Posterior cingulate gyrus (tissue), 11 donors: ENCODE data around the gene FANCC.
A peak's percentile ranks its signal among the peaks of the same experiment; 100 is the strongest.
"Not testable (repeated sequence)": the region's sequence is repeated elsewhere in the genome, so short reads cannot be mapped to it uniquely, and the experiment has no call there.

Experiments used
- DNase-seq, 10 donors: peaks; one replicate each; pipeline versions ENCODE4 v3.0.0 to v3.0.0-alpha.2; 2020 to 2021; ENCODE audit warnings: mixed read lengths in 3 of 10
- intact Hi-C: fragments of 100-400 bp; cut with DNase I; formaldehyde crosslinking; loops from one replicate; pipeline ENCODE4 v1.15.1; 2023

Gene FANCC

DNA sequence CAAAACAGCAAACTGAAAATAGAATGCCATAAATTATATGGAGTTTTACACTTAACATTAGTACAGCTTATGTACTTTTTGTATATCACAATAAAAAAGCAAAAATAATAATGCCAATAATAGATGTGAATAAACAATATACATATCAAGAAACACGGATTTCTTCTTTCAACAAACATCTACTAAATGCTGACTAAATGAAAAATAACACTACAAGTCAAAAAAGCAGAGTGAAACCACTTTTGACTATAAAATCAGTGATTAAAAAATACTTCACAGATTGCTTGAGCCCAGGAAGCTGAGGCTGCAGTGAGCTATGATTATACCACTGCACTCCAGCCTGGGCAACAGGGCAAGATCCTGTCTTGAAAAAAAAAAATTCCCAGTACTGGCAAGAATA is 32.2 kb downstream of the FANCC start:
- intact Hi-C loops: no loop called here
- DNase-seq: no peak

DNA sequence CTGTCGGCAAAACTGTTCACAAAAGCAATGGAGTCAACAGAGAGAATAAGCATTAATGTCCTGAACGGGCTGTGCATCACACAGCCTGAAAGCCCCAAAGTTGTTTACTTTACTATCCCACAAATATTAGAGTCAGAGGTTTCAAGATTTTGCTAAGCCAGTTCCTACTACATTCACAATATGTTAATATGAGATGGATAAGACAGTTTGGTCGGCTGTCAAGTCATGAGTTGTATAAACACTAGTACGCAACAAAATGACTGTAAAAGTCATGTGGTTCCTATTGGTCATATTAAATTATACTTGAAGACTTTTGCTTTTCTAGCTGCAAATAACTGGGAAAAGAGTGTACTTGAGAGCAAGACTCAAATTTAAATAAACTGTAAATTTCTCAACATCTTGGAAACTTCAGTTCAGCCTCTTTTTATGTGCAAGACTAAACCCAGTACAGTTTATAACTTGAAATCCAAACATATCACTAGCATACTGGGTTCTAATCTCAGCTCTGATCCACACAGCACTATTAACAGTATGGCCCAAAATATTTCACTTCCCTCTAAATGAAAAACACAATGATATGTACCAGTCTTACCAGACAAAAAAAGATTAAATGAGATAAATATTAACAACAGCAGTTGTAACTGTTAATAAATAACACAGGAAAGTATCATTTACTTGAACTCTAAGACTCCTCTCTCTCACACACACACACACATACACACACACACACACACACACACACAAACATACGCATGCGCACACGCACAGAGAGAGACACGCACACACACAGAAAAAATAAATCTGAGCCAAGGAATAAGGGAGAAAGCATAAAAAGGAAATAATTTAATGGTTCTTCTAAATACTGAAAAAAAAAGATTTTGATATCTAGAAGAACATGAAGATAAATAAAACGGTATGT is 33.1 kb downstream of the FANCC start:
- DNase-seq: no peak
- intact Hi-C loops: no loop called here

DNA sequence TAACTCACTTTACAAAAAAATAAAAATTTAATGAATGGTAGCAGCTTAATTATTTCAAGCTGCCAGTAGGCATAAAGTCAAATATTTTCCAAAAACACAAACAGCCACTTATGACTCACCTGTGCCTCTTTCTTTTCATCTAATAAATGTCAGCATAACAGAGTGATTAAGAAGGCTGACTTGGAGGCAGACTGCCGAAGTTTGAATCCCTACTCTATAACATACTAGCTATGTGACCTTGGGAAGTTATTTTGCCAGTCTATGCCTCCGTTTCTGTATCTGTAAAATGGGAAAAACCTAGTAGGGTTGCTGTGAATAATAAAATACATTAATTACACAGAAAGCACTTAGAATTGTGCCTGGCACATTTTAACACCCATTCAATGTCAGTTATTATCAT is 33.8 kb downstream of the FANCC start:
- intact Hi-C loops: no loop called here
- DNase-seq: no peak

DNA sequence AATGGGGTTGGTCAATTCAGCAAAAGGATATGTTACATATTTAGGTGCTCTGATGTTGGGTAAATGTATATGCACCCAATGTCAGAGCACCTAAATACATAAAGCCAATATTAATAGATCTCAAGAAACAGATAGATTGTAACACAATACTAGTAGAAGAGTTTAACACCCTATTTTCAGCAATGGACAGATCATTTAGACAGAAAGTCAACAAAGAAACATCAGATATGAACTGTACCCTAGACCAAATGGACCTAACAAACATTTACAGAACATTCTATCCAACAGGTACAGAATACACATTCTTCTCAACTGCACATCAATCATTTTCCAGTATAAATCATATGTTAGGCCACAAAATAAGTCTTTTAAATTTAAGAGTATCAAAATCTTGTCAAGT is 35.2 kb downstream of the FANCC start:
- DNase-seq: no peak
- intact Hi-C loops: no loop called here

DNA sequence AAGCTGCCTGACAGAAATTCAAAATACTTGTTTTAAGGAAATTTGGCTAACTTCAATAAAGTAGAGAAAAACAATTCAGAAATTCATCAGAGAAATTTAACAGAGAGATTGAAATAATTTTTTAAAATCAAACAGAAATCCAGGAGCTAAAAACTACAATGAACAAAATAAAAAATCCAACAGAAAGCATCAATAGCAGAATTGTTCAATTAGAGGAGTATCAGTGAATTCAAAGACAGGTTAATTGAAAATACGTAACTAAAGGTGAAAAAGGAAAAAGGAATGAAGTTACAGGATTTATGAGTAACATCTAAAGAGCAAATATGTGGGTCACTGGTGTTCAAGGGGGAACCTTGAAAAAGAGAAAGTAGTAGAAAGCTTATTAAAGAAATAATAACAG is 36.8 kb downstream of the FANCC start:
- DNase-seq: no peak

DNA sequence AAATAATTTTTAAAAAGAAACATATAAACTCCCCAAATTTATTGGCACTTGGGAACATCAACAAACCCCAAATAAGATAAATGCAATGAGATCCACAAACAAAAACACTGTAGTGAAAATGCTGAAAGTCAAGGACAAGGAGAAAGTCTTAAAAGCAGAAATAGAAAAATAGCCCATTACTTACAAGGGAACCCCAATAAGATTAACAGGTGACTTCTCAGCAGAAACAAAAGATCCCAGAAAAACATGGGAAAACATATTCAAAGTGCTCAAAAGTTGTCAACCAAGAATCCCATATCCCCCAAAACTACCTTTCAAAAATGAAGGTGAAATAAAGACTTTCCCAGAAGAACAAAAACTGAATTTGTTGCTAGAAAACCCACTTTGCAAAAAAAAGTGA is 40.0 kb downstream of the FANCC start:
- intact Hi-C loops: no loop called here
- no peak for DNase-seq

More for the DNA sequence above, 36.8 kb downstream of the FANCC start:
- intact Hi-C loops: no loop called here

DNA sequence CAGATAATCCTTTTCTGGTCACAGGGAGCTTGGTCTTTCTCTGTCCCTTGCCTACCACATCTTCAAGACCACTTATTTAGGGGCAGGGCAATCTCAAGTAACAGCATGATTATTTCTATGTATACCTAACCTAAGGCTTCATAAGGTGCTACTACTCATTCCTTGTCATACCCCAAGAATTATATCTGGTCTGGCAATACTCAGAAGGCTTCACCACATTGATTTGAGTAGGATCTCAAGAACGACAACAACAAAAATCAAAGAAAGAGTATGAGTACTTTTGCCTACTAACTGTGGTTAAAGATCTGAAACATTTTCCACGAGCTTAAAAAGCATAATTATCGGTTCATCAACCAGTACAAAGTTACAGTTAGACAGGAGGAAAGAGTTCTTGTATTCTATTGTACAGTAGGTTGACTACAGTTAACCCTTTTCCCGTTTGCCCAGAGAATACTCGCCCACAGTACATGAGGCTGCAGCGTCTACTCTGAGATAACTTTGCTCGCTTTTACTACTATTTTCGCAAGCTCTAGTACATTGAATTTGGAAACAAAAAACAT is 41.0 kb downstream of the FANCC start:
- intact Hi-C loops: no loop called here
- DNase-seq: no peak

DNA sequence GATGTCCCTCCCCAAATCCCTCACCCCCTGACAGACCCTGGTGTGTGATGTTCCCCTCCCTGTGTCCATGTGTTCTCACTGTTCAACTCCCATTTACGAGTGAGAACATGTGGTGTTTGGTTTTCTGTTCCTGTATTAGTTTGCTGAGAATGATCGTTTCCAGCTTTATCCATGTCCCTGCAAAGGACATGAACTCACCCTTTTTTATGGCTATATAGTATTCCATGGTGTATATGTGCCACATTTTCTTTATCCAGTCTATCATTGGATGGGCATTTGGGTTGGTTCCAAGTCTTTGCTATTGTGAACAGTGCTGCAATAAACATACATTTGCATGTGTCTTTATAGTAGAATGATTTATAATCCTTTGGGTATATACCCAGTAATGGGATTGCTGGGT is 43.3 kb downstream of the FANCC start:
- DNase-seq, intact Hi-C loops: not testable (repeated sequence)

DNA sequence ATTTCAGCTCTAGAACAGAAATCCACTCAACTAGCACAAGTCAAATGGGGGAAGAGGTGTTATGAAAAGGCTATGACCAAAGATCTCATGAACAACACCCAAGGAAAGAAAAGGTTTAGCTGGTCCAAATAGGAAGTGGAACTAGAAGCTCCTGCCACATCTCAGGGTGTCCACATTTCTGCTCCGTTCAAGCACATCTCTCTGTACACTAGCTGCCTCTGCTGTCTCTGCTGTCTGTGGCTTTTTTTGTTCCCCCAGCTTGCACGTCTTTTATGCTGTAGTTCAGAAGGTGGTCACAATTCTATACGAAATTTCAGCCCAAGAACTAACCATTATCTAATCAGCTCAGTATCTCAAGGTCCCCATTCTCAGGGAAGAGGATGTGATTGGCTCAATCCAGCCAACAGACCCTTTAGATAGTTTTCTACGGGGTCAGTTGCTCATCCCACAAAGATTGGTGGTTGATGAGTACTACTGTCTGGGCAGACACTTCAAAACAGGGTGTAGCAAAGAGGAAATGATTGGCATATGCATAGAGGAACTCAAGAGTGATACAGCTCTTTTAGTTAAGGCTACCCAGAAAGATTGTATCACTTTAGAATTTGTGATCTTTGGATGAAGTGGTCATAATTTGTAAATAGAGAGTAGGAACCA is 44.0 kb downstream of the FANCC start:
- DNase-seq: no peak
- intact Hi-C loops: no loop called here

DNA sequence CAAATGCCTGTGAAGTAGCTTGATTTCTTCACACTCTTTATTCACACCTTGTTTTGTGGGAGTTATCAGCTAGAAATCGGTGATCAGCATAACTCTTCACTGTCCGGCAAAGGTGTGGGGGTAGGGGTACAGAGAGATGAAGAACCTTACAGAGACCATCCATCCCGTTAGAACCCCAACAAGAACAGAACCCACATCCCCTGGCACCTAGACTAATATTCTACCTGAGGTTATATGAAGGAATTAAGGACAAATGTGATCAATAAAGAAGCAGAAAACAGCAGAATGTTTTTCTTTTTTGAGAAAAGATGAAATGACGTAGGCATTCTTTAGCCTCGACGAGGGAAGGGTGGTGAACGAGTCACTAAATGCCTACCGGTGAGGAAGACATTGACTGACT is 44.7 kb downstream of the FANCC start:
- intact Hi-C loops: no loop called here
- DNase-seq: no peak

DNA sequence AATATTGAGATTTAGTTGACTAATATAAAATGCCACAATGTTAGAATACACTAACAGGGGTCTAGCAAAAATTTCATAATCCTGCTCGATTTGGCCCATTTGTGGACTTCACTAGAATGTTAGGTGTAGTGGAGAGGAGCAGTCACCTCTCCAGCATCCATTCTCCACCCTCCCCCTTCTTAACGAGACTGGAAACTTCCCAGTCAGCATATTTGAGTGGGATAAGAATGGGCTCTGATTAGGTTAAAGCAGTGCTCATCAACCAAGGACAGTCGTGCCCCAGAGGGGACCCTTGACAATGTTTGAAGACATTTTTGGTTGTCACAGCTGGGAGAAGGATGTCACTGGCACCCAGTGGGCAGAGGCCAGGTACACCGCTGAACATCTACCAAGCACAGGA is 46.7 kb downstream of the FANCC start:
- intact Hi-C loops: no loop called here
- DNase-seq: no peak

DNA sequence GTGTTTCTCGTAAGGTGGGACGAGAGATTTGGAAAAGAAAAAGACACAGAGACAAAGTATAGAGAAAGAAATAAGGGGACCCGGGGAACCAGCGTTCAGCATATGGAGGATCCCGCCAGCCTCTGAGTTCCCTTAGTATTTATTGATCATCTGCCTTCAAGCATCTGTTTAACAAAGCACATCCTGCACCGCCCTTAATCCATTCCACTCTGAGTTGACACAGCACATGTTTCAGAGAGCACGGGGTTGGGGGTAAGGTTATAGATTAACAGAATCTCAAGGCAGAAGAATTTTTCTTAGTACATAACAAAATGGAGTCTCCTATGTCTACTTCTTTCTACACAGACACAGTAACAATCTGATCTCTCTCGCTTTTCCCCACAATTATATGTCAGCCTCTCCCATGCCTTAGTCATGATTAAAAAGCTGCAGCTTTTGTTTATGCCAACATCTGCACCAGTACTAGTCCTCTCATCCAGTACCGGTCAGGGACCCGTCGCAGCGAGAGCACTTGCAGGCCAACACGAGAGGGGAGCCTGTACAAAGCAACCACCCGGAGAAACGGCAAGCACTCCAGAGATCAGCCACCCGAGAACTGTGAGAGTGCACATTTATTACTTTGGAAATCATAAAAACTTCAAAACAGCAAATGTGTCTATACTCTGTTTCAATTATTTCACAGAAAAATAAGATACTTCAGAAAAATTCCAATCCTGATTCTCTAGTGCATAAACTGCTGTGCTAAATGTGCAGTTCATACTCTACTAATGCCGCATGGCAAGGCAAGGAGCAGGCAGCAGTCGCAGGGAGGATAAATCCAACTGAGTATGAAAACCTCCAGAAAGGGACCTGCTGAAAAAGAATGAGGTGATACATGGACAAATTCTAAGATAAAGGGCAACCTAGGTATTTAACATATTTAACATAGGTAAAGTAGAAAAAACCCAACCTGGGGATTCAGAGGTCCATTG is 47.4 kb downstream of the FANCC start:
- intact Hi-C loops: loop anchor here (10.0 kb wide), 1 partner anchor 605 kb away; no protein-coding TSS in a partner anchor
- peak in 1 of 10 donors; percentile 76 for DNase-seq

DNA sequence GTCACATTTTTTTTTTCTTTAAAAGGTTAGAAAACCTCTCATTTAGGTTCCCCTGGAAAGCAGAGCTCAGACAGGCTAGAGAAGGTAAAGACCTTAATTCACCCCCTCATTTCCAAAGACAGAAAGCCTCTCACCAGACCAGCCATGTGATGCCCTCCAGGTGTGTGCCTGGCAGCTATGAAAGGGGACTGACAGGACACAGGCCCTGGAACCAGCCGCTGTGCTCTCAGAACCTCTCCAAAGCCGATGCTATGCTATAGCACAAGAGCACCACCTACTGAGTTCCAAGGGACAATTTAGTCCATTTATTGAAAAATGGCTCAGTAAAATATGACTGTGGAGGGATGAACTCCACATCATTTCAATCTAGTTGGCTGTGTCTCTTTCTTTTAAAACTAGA is 48.8 kb downstream of the FANCC start:
- intact Hi-C loops: loop anchor here (10.0 kb wide), 1 partner anchor 604 kb away; no protein-coding TSS in a partner anchor
- peak in 2 of 10 donors; percentile 21 to 75 for DNase-seq

DNA sequence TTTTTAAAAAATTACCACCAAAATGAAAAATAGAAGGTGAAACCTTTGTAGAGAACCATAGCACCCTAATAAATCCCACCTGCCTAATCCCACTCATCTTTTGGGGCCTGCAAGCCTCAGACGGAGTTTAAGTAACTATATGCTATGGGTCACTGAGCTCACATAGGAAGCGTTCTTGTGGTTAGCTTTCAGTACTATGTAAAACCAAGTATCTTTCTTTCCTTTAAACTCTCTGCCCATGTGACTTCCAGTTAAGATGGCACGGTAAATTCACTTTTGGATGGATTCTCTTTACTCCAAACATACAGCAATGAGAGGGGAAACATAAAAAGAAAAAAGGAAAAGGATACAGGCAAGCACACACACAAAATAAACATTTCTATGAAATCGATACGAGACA is 50.9 kb downstream of the FANCC start:
- no peak for DNase-seq
- intact Hi-C loops: loop anchor here (10.0 kb wide), 1 partner anchor 602 kb away; no protein-coding TSS in a partner anchor

DNA sequence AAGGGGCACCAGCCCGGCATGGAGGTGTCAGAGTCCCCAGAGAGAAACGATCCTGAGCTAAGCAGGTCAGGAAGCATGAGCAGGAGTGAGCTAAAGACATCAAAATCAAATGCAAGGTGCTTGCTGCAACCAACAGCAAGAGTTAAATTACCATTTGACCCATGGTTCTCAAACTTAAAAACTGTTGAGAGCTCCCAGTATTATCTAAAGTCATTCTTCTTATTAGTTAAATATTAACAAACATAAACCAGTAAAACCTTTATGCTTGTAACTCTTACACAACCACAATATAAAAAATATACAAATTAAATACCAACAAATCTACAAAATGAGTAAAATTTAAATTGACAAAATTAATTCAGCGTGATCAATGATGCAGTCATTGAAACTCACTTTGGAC is 51.5 kb downstream of the FANCC start:
- intact Hi-C loops: loop anchor here (10.0 kb wide), 1 partner anchor 601 kb away; no protein-coding TSS in a partner anchor
- DNase-seq: no peak

DNA sequence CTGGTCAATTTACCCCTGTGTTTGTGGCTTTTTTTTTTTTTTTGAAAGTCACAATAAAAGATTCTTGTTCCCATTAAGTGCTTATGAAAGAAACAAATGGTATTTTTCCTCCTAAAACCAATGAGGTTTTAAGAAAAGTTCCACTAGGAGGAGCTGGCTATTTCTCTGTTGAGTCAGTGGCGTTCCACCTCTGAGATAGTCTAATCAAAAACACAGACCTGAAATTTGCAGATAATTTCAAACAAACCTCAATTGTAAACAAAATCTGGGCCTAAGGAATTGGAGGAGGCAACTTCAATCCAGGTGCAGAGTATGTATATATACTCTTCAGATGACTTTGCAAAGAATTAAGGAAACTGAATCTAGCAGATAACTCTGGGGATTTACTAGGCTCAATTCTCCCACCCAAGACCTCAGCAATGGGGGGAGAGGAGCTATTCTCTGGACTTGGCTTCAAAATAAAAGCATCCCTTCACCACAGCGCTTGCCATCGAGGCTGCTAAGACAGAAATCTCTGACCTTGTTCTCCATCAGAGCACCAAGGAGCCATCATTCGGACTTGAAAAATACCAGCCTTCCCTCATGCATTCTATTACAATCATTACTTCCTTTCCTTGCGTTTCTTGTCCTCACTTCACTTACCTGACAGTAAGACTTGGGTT is 52.4 kb downstream of the FANCC start:
- intact Hi-C loops: loop anchor here (10.0 kb wide), 1 partner anchor 600 kb away; no protein-coding TSS in a partner anchor
- DNase-seq: no peak

DNA sequence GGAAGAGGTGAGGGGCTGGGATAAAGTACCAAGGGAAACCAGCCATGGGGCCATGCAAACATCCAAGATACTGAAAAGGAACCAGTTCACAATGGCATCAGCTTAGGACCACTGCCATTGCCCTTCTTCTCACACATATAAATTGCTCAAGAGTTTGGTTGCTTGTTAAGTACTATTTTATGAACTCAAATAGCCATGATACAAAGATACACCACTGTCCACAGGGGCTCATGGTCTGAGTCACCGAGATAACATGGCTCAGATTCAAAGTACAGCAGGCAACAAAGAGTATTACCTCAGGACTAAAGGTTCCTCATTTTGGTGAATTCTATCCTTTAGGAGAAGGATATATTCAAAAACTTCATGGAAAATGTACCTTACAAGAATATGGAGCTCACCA is 55.6 kb downstream of the FANCC start:
- intact Hi-C loops: loop anchor here (10.0 kb wide), 1 partner anchor 597 kb away; no protein-coding TSS in a partner anchor
- no peak for DNase-seq

DNA sequence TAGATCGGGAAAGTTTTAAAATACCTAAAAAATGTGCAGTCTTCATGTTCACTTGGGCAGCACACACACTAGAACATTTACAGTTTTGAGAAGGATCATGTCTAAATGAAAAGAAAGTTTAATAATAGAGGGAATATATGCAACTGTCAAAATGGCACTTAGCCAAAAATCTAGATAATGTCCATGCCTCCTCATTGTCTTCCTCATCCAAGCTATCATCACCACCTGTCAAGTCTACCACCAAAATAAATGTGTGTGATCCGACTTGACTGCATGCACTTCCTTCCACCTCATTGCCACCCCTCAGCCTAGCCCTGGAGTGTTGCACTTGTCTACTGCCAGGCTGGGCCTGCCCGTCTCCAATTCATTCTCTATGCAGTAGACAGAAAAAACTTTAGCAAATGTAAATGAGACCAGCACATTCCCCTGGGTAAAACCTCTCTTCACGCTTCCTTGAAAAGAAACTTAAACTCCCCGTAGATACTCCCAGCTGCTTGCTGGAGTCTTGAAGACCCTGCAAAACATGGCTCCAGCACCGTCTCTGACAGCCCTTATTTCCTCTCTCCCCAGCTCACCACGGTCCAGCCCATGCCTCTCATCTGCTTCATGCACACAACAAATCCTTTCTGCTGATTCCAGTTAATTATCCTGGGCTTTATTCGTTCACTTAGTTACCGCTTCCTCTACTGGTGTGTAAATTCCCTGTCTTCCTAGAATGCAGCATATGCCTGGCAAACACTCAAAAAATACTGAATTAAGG is 66.9 kb downstream of the FANCC start:
- intact Hi-C loops: no loop called here
- no peak for DNase-seq

DNA sequence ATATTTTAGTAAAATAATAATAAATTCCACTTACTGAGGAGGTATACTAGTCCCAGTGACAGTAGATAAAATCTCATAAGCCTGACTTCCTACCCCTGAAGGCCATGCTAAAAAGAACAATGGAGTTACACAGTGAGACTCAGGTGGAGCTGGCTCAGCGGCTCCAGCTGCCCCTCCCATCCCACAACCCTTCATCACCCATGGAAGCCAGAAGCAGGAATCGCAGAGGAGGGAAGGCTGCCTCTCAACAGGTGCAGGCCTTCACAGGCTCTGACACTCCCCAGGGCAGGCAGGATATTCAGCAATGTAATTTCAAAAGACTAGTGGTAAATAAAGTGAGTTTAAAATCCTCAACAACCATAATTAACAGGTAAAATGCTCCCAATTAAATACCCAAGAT is 67.5 kb downstream of the FANCC start:
- no peak for DNase-seq
- intact Hi-C loops: no loop called here
